Measurements from ENCODE around the gene SPCS1.

The SPCS1 gene

GRCh38 chr3:52730681-52731080, 24.8 kb downstream of the SPCS1 start:
- DNase-seq (ENCODE audit: low spot score) = no peak

GRCh38 chr3:52731590-52731989, 25.7 kb downstream of the SPCS1 start:
- no peak for DNase-seq (ENCODE audit: low spot score)

DNA sequence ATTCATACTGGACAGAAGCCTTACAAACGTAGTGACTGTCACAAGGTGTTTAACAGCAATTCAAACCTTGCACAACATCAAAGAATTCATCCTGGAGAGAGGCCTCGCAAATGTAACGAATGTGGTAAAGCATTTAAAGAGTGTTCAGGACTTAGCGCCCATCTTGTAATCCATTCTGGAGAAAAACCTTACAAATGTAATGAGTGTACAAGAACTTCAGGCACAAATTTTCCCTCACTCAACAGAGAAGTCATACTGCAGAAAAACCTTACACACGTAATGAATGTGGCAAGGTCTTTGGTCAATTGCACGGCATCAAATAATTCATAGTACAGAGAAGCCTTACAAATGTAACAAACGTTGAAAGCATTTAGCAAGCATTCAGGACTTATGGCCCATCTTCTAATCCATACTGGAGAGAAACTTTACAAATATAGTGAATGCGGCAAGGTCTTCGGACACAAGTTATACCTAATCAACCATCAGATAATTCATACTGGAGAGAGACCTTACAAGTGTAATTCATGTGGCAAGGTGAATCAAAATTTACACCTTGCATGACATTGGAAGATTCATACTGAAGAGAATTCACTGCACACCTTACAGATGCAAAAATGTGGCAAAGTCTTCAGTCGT, 27.5 kb downstream of the SPCS1 start:
- DNase-seq (ENCODE audit: low spot score) = no peak

GRCh38 chr3:52739730-52740129, 33.8 kb downstream of the SPCS1 start:
- DNase-seq (ENCODE audit: low spot score) = no peak

- DNase-seq (ENCODE audit: low spot score) = peak; percentile 31
These were observed 36.6 kb downstream of the SPCS1 start for GRCh38 chr3:52742418-52743041.

GRCh38 chr3:52743152-52743551, 37.2 kb downstream of the SPCS1 start:
- DNase-seq (ENCODE audit: low spot score) = no peak

DNA sequence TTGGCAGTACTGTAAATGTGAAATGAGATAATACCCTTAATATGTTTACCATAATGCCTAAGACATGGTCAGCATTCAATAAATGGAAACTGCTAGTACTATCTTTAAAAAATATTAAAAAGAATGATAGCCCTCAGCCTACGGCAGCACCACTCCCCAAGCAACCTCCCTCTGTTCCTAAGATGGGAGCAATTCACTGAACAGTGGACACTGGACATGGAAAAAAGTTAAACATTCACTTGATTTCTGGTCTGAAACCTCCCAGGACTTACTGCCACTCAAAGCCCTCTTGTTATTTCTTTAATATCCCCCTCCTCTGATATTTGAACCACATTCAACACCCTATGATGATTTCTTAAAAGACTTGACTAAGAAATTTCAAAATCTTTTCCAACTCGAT, 37.8 kb downstream of the SPCS1 start:
- DNase-seq (ENCODE audit: low spot score) = no peak

- no peak for DNase-seq (ENCODE audit: low spot score)
These were observed 46.2 kb downstream of the SPCS1 start for GRCh38 chr3:52752045-52752660.

- no peak for DNase-seq (ENCODE audit: low spot score)
These were observed 48.5 kb downstream of the SPCS1 start for GRCh38 chr3:52754373-52754772.

GRCh38 chr3:52756141-52756540, 50.2 kb downstream of the SPCS1 start:
- no peak for DNase-seq (ENCODE audit: low spot score)

All from AG08396 (cell line).